ENCODE data around the gene TRAP1.

Gene TRAP1

DNA sequence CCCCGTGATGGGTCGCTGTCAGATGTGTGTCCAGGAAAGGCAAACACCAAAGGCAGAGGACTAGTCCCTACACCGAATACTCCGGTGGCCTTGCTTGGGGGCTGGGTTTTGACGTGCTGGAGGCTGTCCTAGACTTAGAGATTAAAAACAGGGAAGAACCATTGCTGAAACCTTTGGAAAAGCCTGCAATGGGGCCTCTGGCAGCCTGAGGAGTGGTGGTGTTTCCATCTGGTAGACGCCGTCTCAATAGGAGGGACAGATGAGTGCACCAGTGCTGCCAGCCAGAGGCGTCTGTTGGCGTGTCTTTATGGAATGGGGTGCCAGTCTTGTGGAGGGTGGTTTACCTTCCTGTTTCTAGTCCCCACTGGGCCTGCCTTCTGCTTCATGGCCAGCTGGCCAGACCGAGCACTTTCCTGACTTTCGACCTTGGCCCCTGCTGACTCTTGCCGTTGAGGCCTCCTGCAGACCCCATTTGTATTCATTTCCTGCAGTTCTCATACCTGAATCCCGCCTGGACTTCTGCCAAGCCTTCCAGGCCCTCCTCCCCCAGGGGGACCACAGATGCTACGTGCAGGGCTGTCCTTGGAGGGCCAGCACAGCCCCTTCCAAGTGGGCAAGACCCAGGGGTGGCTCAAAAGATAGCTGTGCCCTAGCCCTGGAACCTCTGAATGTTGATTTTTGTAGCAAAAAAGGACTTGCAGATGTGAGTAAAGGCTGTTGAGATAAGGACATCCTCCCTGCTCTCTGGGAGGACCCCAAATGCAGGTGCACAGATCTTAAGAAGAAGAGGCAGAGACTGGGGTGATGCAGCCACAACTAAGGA, 64.7 kb downstream of the TRAP1 start:
- no peak for DNase-seq

DNA sequence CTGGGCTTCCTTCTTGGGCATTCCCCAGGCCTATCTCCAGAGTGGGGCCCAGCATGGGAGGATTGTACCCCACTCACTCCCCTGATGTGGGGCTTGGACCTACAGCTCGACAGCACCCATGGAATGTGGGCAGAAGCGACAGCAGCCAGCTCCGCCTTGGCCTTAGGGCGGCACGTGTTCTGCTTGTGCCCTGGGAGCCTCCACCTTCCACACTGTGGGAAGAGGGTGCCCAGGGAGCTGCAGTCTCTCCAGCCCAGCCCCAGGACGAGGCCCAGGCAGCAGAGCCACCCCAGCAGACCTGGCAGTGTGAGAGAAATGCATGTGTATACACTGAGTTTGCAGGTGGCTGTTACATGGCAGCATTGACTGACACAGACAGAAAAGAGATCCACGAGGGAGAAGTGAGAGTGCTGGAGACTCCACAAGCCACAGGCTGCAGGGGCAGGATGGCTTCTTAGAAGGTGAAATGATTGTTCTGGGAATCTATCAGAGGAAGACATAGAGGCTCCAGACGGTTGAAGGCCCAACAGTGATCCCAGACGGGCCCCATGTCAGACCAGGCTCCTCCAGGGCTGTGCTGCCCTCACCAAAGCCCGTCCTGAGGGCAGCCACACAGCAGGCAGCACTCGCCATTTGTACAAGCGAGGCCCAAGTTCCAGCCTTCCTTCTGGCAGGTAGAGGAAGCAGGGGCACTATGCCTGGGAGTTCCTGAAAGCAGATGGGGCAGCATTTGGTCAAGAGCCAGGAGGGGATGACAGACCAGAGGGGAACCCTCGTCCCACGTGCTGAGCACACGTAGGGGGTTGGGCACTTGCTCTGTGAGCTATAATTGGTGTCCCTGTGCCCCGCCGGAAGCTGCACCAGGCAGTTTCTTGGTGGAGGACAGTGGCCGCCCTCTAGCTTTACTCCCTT, 65.6 kb downstream of the TRAP1 start:
- DNase-seq = no peak

DNA sequence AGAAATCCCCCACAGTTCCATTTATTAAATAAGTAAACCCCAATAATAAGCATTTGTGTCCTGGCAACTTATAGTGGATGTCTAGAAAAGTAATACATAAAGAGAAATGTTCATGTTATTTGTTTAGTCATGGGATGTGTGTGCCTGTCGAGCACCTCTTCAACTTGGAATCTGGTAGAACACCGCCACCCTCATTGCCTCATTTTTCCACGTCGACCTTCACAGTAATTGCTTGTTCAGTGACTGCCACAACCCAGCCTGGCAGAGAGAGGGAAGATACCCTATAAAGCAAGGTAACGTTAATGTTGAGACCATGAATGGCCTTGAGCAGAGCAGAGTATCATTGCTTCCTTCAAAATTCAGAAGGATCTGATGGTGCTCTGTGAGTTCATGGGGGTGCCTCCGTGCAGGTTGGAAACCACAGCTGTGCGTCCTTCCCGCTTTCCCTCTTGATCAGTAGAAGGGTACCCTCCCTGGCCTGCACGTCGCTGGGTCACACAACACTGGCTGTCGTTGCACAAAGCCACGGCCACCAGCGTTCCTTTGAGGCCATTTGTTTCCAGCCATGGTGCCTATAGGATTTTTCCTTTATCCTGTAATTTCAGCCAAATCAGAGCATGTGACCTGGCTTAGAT, 66.6 kb downstream of the TRAP1 start:
- DNase-seq = no peak

DNA sequence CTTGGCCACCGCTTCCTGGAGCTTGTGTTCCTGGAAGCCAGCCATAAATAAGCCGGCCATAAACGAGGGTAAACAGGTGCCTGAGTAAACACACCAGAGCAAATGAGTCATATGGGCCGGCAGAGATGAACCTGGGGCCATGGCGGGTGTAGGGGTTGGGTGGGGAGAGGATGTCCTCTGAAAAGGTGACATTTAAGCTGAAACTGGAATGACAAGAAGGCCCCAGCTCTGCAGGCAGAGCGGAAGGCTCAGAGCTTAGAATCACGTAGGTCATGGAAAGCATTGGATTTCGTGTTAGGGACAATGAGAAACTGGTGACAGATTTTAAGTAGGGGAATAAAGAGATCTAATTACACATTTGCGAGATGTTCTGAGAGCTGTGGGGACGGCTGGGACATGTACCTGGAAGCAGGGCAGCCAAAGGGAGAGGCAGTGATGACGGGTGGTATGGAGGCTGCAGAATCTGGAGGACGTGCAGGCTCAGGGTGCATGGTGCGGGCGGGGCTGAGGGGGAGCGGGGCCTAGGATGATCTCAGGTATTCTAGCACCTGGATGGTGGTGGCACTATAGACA, 70.9 kb downstream of the TRAP1 start:
- no peak for DNase-seq

DNA sequence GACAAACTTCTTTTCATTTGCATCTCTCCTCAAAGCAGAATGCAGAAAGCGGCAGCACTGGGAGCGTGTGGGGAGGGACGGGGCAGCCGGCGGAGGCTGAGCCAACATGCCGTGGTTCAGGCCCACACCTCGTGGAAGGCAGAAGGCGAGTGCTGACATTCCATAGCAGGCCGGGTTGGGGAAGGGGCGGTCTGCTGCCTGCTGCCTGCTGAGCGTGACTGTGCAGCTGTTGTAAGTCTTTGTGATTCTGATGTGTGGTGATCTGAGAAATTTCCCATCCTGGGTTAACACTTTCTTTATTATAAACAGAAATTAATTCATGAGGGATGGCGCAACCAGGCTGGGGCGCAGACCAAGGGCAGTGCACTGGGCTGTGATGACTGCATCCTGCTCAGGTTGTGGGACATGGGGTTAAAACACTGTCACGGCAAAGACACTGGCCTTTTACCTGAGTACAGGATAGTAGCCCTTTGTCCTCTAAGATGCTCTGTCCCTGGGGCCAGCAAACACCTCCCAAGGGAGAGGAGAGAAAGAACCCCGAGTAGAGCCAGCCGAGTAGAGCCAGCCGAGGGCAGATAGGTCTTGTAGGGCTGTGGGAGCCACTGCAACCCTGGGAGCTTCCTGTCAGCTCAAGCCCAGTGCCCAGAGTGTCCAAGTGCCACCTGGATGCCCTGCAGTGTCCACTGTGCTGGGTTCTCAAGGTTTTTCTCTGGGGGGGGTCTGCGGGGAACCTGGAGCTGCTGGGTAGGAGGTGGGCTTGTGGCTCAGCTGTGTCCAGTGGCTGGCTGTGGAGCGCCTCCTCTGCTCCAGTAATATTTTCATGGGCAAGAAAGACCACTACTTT, 71.6 kb downstream of the TRAP1 start:
- DNase-seq = no peak

DNA sequence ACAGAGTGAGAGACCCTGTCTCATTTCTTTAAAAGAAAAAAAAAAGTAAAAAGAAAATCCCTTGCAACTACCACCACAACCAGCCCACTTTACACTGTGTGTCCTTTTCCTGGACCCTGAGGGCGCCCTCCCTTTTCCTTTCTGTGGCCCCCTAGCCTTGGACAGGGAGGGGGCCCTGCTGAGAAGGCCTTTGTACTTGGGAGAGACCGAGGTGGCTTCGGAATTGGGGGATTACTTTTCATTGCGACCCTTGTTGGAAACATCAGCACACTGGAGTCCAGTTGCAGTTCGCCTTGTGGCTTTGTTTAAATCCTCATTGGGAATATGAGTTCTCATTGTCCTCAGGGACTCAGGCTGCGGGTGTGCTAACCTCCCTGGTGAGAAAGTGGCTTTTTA, 72.2 kb downstream of the TRAP1 start:
- DNase-seq = no peak

DNA sequence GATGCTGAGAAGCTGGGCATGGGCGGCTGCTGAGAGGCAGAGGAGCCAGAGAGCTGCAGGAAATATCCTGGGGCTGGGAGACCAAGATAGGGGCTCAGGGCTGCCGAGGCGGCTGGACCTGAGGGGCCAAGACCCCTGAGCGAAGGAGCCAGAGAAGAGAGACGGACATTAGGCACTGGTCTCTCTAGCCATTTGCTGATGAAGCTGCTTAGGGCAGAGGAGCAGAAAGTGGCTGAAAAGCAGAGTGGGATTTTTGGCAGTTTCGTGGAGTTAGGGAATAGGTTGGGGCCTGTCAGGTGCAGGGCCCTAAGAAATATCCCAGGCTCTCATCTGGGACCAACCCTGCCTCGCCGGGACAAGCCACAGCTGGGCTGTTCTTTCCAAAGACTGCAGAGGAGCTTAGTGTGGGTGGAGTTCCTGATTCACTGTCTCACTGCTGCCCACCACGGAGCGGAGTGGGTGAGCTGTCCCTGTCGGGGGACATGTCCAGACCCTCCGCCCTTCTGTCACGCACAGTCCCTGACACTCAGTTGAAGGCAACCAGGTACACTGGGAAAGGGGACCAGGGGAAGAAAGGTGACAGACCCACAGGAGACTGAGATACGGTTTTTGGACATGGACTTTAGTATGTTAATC, 74.1 kb downstream of the TRAP1 start:
- no peak for DNase-seq

DNA sequence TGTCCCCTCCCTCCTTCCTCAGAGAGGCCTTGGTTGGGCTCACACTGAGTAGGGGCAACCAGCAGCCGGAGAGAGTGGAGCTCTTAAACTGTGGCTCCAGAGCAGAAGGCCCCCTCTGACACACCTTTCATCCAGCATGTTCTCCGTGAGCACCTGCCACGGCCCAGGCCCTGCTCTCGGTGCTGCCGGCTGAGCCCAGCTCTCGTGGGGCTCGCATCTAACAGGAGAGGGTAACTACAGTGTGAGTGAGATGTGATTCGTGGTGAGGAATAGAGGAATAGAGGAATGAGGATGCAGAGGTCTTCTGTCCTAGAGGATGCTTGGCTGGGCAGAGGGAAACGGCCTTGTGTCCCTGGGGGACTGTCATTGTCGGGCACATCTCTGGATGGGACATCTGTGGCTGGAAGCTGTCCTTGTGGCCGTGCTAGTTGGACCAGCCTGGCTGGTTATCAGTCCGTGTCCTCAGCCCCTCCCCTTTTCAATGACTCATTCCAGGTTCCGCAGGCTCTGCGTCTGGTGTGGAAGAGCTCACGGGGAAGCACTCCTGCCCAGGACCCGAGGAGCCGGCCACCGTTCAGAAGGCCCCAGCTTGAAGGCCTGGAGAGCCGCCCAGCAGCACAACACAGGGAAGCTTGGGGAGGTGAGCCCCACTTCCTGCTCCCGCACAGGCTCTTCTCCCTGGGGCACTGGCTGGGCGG, 74.8 kb downstream of the TRAP1 start:
- no peak for DNase-seq

DNA sequence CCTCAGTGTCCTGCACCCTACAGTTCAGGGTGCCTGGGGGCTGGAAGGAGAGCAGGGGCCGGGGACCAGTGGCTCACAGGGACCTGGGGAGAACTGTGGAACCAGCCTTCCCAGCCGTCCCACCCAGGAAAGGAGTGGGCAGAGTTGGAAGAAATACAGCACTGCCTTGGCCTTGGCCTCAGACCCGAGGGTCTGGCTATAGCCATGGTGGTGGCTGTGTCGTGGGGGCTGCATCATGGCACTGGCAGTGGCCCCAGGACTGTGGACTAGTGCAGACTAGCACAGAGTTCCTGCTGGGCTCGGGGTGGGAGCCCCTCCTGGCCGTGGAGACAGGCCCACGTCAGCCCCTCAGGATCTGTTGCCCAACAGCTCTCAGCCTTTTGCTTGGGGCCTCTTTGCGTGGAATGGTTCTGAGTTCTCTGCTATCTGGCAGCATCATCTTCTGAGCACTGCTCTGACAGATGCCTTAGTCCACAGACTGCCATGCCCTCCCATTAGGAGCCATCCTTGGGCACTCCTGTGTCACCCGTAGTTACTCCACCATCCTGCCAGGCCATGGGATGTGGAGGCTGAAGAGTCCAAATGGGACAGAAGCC, 75.4 kb downstream of the TRAP1 start:
- DNase-seq = no peak

DNA sequence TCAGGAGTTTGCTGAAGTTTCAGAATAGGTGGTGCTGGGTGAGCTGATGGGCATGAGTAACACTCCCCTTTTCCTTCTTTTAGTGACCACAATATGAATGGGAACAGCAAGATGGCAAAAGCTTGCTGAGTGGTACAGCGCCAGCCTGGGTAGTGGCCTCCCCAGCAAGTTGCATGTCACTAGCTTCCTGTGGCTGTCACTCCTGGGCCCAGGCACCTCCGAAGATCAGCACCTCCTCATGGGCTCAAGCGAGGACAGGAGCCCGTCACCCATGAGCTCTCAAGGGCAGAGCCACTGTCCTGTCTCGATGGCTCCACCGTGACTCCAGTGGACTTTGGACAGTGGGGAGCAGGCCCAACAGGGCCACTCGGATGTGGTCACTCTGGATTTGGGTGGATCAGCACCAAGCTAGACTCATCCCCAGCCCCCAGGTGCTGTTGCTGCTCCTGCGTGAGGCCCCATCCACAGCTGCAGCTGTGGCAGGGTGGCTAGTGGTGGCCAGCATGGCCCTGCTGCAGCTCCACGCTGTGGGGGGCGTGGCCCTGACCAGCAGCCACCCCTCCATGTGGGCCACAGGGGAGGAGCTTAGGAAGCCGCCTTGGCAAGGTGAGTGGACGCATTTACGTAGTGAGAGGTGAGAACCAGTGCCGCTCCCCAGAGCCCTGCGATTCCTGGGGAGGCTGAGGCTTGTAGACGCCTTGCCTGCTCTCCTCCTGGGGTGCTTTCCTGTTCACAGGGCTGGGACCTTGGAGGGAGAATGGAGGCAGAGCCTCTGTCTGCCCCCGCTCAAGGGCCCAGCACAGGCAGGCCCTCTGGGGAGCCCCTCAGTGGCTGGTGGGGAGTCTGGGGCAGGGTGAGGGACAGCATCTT, 76.5 kb downstream of the TRAP1 start:
- no peak for DNase-seq

DNA sequence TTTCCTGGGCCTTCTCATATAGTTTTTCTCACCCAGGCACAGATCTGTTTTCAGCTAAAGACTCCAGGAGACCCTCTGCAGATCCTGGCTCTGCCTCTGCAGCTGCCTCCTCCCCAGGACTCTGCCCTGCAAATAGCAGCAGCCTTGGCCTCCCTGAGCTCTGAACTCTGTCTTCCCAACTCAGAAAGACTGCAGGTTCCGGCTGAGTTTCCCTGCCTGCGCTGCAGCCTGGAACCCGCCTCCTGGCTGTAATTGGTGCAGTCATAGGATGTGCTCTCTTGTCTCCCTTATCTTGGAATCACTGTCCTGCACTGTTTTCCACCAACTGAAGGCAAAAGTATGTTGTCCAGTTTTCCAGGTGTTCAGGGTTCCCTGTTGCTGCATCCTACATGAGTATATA, 77.1 kb downstream of the TRAP1 start:
- DNase-seq = no peak

DNA sequence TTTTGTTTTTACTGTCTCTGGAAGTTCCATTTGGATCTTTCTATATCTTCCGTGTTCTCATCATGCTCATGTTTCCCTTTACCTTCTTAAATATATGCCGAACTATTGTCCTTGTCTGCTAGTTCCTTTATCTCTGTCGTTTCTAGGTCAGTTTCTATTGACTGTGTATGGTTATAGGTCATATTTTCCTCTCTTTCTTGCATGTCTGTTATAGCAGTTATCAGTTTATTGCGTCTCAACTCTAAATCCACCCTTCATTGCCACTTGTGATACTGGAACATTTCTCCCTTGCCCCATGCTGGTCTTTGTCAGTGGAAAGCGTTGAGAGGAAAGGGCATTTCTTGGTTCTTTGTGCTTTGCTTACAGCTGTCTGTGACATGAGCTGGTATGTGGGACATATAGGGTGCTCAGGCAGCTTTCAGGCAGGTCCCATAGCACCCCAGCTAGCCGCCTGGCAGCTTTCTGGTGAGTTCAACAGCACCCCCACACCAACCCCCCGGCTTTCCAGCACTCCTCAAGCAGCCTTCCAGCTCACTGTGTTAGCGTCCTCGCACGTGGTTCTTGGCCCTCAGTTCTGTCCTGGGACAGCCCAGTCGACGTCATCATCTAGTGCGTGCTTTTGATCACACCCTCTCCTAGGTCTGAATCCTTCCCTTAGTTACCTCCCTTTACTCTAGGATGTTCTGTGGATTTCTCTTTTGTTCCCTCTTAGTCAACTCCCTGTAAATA, 78.2 kb downstream of the TRAP1 start:
- no peak for DNase-seq

DNA sequence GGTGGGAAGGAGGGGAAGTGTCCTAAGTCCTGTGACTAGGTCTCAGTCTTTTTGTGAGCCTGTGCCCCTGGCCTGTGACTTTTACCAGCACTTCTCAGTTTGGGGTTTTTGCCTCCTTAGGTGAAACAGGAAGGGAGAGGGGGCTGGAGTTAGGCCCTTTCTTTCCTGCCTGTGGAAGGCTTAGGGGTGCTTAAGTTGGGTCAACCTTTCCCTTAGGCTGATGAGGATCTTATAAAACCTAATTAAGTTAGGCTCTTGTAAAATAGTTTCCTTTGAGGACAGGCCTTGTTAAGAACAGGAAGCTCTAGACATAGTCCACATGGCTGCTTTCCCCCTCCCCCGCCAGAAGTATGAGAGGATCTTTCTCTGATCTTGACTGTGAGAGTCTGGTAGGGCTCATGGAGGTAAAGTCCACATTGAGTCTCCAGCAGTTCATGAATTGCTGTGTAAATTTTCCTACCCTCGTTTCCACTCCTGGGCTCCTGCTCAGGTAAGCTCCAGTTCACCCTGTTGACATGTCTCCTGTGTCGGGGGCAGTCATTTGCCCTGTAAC, 79.9 kb downstream of the TRAP1 start:
- no peak for DNase-seq

DNA sequence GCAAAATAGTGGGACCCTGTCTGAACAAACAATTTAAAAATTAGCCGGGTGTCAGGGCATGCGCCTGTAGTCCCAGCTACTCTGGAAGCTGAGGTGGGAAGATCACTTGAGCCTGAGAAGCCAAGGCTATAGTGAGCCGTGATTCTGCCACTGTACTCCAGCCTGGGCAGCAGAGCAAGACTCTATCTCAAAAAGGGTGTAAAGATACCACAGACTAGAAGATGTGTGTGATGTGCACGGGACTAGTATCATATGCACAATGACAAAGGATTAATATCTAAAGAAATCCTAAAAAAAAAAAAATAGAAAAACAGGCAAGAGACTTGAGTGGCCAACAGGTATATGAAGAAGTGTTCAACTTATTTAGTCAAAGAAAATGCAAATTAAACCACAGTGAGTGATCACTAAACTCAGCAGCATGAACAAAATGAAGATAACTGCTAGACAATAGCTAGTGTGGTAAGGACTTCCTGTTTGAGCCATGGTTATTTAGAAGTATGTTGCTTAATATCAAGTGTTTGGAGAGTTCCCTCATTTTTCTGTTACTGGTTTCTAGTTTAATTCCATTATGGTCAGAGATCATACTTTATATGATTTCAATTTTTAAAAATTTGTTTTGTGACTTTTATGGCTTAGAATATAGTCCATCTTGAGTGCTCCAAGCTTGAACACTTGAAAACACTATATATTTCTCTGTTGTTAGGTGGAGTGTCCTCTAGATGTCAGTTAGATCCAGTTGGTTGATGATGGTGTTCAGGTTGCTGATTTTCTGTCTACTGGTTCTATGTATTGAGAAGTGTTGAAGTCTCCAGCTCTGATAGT, 91.2 kb downstream of the TRAP1 start:
- DNase-seq = no peak

DNA sequence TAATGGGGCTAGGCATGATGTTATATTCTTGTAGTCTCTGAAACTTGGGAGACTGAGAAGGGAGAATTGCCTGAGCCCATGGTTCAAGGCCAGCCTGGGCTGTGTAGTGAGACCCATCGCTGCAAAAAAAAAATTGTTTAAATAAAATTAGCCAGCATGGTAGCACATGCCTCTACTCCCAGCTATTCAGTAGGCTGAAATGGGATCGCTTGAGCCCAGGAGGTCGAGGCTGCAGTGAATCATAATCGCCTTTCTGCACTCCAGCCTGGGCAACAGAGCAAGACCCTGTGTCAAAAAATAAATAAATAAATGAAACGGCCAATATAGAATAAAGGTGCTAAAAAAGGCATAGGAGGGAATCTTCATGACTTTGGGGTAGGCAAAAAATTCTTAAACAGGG, 92.0 kb downstream of the TRAP1 start:
- no peak for DNase-seq

DNA sequence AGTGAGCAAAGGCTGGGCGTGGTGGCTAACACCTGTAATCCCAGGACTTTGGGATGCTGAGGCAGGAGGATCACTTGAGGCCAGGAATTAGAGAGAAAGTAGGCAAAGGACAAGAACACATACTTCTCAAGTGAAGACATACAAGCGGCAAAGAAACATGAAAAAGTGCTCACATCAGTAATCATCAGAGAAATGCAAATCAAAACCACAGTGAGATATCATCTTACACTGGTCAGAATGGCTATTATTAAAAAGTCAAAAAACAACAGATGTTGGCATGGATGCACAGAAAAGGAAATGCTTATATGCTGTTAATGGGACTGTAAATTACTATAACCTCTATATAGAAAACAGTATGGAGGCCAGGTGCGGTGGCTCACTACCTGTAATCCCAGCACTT, 93.7 kb downstream of the TRAP1 start:
- no peak for DNase-seq

Data from nucleus accumbens (tissue), 56 donors.